Psoas muscle (tissue), 8 donors: ENCODE measurements around the gene SPINT2. TPM values are rescaled to one million over a fixed set of nuclear protein-coding genes. Genes with fewer than 3 reads are reported as not detected.

ENCODE experiments used
- ATAC-seq, 4 donors: fragments of 200-7000 bp; cut with Tn5 transposase; one replicate each; pipeline ENCODE4 v1.9.1; 2020; ENCODE audit warnings: moderate library complexity in 3 of 4, mild to moderate bottlenecking in 2 of 4
- DNase-seq, 2 donors: peaks; one replicate each; pipeline ENCODE4 v3.0.0-alpha.2; 2020
- H3K27ac ChIP-seq: fragments of 200-600 bp; one replicate; pipeline ENCODE4 v1.8.0; 2022
- H3K27me3 ChIP-seq, 3 donors: fragments of 200-600 bp in 1 of 3; one replicate each; pipeline versions ENCODE4 v1.6.1 to v1.8.0; 2013 to 2022; ENCODE audit warnings: low read length in 2 of 3, mild to moderate bottlenecking in 2 of 3, moderate library complexity in 1 of 3; ENCODE audit not compliant: insufficient read depth in 3 of 3
- H3K36me3 ChIP-seq, 2 donors: fragments of 200-600 bp in 1 of 2; one replicate each; pipeline versions ENCODE4 v1.6.1 to v1.8.0; 2013 to 2022; ENCODE audit warnings: low read depth in 1 of 2, mild to moderate bottlenecking in 1 of 2, moderate library complexity in 1 of 2; ENCODE audit not compliant: insufficient read depth in 1 of 2
- H3K4me1 ChIP-seq: fragments of 200-600 bp; one replicate; pipeline ENCODE4 v1.8.0; 2022
- H3K4me3 ChIP-seq: fragments of 200-600 bp; one replicate; pipeline ENCODE4 v1.8.0; 2022; ENCODE audit warnings: mild to moderate bottlenecking
- H3K9me3 ChIP-seq: fragments of 200-600 bp; one replicate; pipeline ENCODE4 v1.8.0; 2022
- WGBS, 3 donors: extraction: QIAGEN DNeasy Blood & Tissue Kit; methylation state at CpG; one replicate each; pipeline versions ENCODE4 v1.1.6 to v1.1.7; 2013; 5-methylcytosine and 5-hydroxymethylcytosine counted together
- intact Hi-C, 2 donors: fragments of 100-400 bp; cut with DNase I; formaldehyde crosslinking; loops; one replicate each; pipeline versions ENCODE4 v1.11.0 to v1.14.2; 2022
- polyA plus RNA-seq, 3 donors: library from polyadenylated mRNA; stranded (reverse); fragments of 200-250 nt; gene quantifications; one replicate each; pipeline ENCODE4 v1.2.3, GENCODE V29; 2013
- total RNA-seq, 4 donors: library from RNA; stranded (reverse); fragmentation: NEBNext Ultra II Directional in 2 of 4; extraction: Animal tissue kit (Norgen Biotek cat#: 25700) in 2 of 4; gene quantifications; one replicate each; pipeline versions ENCODE4 v1.2.1 to v1.2.4, GENCODE V29; 2021 to 2023
- TF ChIP-seq, protein P1 (sequence below): fragments of 200-600 bp; IDR thresholded peaks from one replicate; pipeline ENCODE4 v1.8.0; 2022; ENCODE audit warnings: antibody characterized with exemption
- donor health status: healthy with polysubstance abuse.
- donor health status: DM: no; HTN: no; CAD: no; lungs with moderate emphysema.
- donor health status: Bipolar disorder and iron deficiency.
- donor health status: healthy.
- donor health status: DM: yes; HTN: yes; CAD: no.
- donor health status: DM: no; HTN: no; CAD: no.
- donor health status: DM: no; HTN: no; CAD: no.
- donor health status: DM: yes; HTN: yes; CAD: no.

The SPINT2 gene
- total and polyA plus RNA-seq, 7 donors: 0.49 to 2.2 (median 0.97) TPM

GRCh38 chr19:38245826-38246498, 18.4 kb upstream of the SPINT2 start:
- no peak for DNase-seq
- WGBS, 3 donors: 31 to 46% (median 34%) methylated on average over 12 to 14 of the region's 14 CpGs
- Histone ChIP-seq H3K4me3 (no peak overlapping the region), H3K27ac (no peak overlapping the region), H3K4me1 (no peaks in the 10 kb centered on the region), H3K27me3 (peaks cover 0 to 5% (median 0%) of the 10 kb centered on the region in 3 donors), H3K36me3 (no peaks in the 10 kb centered on the region), H3K9me3 (no peaks in the 10 kb centered on the region)
- intact Hi-C loops: no loop called here
- TF ChIP-seq, protein P1, sequence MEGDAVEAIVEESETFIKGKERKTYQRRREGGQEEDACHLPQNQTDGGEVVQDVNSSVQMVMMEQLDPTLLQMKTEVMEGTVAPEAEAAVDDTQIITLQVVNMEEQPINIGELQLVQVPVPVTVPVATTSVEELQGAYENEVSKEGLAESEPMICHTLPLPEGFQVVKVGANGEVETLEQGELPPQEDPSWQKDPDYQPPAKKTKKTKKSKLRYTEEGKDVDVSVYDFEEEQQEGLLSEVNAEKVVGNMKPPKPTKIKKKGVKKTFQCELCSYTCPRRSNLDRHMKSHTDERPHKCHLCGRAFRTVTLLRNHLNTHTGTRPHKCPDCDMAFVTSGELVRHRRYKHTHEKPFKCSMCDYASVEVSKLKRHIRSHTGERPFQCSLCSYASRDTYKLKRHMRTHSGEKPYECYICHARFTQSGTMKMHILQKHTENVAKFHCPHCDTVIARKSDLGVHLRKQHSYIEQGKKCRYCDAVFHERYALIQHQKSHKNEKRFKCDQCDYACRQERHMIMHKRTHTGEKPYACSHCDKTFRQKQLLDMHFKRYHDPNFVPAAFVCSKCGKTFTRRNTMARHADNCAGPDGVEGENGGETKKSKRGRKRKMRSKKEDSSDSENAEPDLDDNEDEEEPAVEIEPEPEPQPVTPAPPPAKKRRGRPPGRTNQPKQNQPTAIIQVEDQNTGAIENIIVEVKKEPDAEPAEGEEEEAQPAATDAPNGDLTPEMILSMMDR: no peak
- ATAC-seq: no peak

GRCh38 chr19:38247126-38247525, 17.2 kb upstream of the SPINT2 start:
- Histone ChIP-seq H3K4me1 (no peaks in the 10 kb centered on the region), H3K4me3 (no peak overlapping the region), H3K27me3 (peaks cover 0 to 6% (median 2%) of the 10 kb centered on the region in 3 donors), H3K27ac (no peak overlapping the region), H3K9me3 (no peaks in the 10 kb centered on the region), H3K36me3 (no peaks in the 10 kb centered on the region)
- no peak for DNase-seq
- intact Hi-C loops: no loop called here
- TF ChIP-seq, protein P1: no peak
- ATAC-seq: no peak
- WGBS, 3 donors: 70 to 75% (median 75%) methylated on average over 4 to 5 of the region's 5 CpGs

DNA sequence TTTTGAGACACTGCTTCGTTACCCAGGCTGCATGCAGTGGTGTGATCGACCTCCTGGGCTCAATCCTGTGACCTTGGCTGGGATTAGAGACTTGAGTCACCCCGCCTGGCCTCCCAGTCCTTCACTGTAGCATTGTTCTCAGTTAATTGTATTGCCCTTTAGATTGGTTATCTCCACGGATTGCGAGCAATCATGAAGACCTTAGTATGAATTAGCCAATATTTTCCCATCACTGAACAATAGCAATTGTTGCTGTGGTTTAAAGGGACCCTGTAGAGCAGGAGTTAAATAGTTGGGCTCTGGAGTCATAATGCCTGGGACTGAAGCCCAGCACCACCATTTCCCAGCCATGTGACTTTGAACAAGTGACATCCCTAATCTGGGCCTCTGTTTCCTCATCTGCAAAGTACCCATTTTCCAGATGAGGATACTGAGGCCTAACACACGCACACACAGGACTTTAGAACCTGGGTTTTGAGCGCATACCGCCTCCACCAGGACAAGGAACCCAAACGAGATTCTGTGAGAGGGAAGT, 16.6 kb upstream of the SPINT2 start:
- 72 to 75% (median 74%) methylated on average over 9 of the region's 9 CpGs for WGBS, 3 donors
- Histone ChIP-seq H3K4me1 (no peaks in the 10 kb centered on the region), H3K27me3 (peaks cover 0 to 12% (median 6%) of the 10 kb centered on the region in 3 donors), H3K4me3 (no peak overlapping the region), H3K27ac (peak overlapping the region; percentile 9), H3K36me3 (no peaks in the 10 kb centered on the region), H3K9me3 (no peaks in the 10 kb centered on the region)
- intact Hi-C loops: no loop called here
- no peak for DNase-seq
- TF ChIP-seq, protein P1: no peak
- ATAC-seq: no peak

DNA sequence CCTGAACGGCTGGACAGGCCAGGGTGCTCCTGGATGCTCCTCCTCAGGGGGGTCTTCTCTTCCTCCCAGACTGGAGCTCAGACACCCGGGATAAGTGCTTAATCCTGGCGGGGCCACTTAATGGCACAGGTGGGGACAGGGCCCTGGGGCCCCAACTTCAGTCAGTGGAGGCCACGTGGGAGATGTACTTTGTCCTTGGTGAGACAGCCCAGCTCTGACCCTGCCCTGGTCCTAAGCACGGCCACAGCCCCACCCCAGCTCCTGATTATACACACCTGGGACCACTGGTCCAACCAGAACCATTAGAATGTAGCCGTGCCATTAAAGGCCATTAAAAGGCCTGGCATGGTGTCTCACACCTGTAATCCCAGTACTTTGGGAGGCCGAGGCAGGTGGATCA, 16.0 kb upstream of the SPINT2 start:
- TF ChIP-seq, protein P1: no peak
- Histone ChIP-seq H3K4me3 (no peak overlapping the region), H3K36me3 (no peaks in the 10 kb centered on the region), H3K27me3 (peaks cover 0 to 17% (median 6%) of the 10 kb centered on the region in 3 donors), H3K27ac (peak overlapping the region; percentile 9), H3K9me3 (no peaks in the 10 kb centered on the region), H3K4me1 (no peaks in the 10 kb centered on the region)
- intact Hi-C loops: no loop called here
- ATAC-seq (no peak), DNase-seq (no peak)
- 85 to 87% (median 87%) methylated on average over 7 of the region's 7 CpGs for WGBS, 3 donors
